Activated CD4-positive, alpha-beta T cell treated with anti-CD3 and anti-CD28 coated beads, Interleukin-10, Interleukin-2, amounts not matched to agents 100 ng/mL and 50 ng/mL, durations not matched to agents 16 hours and 8 hours (primary cell): Measurements from ENCODE around the gene ECM1.
A peak's percentile ranks its signal among the peaks of the same experiment; 100 is the strongest.

Source experiments
- DNase-seq: peaks from one replicate; pipeline ENCODE4 v3.0.0-alpha.2; 2020

Gene ECM1

GRCh38 chr1:150546294-150546937 lies 38.5 kb downstream of the ECM1 start:
- no peak for DNase-seq

DNA sequence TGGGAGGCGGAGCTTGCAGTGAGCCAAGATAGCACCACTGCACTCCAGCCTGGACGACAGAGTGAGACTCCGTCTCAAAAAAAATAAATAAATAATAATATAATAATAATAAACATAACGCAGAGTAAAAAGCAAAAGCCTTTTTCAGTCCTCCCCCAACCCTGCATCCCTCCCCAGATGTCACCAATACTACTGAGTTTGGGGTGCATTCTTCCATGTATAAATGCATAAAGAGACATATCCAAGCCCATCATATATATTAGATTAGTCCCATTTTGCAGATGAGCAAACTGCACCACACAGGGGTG lies 40.4 kb downstream of the ECM1 start:
- DNase-seq = no peak

GRCh38 chr1:150548632-150549495 lies 41.0 kb downstream of the ECM1 start, which contains the start of gene ADAMTSL4:
Gene ADAMTSL4 (plus strand): TSS chr1:150549408. CDS start chr1:150552289, 2,881 bp downstream.
- DNase-seq = peak; percentile 40

DNA sequence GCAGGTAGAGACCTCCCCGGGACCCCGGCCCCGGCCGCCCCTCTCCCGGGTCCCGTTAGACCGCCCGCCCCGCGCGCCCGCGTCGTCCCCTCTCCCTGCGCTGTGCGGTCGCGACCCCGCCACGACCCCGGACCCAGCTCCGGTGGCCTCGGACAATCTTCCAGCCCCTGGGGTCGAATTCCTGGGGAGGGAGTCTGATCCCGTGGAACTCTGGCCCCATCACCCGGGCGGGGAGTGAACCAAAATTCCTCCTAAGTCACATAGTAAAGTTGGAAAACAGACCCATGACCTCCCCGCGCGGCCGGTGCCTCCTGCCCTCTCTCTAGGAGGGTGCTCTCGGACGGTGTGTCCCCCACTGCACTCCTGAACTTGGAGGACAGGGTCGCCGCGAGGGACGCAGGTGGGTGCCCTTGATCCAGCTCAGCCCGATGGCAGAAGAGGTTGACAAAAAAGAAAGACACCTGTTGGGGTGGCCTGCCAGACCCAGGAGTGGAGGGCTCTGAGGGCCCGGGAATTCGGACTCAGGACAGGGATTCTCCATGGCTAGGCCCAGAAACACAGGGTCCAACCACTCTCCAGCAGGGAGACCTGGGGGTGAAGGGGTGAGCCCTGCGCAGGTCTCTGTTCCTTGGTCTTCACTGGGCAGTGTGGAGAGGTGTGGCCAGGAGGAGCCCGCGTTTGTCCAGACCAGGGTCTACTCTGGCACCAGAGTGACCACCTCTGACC lies 41.8 kb downstream of the ECM1 start:
- no peak for DNase-seq

DNA sequence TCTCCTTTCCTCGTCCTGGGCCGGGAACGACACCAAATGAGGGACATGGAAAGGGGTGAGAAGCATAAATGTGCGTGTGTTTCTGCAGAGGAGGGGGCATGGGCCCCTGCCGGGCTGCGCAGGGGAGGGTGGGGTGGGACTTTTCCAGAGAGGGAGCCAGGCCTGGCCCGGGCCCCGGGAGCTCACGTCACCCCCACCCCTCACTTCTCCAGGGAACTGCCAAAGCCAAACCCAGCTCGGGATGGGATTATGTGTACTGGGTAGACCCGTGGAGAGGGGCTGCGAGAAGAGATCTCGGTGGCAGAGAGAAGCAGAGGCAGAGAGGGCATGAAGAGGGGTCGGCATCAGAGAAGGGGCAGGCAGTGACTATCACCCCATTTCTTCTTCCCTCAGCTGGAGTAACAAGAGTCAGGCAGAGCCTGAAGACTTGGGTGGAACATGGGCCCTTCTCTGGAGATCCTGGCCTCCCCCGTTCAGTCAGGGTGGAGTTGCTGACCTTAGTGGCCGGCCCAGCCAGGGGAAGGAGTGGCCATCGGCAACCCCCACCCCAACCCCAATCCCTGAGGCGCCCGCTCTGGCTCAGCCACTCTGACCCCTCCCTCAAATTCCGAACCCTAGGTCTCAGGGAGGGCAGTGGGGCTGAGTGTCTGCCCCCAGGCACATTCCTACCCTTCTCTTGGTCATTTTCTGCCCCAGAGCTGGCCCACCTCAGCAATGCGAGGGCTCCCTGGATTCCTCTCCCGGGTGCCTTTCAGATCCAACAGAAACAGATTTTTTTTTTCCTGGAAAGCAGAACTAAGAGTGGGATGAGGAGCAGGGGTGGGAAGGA lies 42.5 kb downstream of the ECM1 start:
- DNase-seq = no peak

- no peak for DNase-seq
Observed at GRCh38 chr1:150551051-150551783, 43.3 kb downstream of the ECM1 start.

GRCh38 chr1:150551784-150552127 lies 43.8 kb downstream of the ECM1 start:
- no peak for DNase-seq

- DNase-seq = peak; percentile 47
Observed at GRCh38 chr1:150552128-150552910, 44.4 kb downstream of the ECM1 start.

GRCh38 chr1:150552911-150553289 lies 45.0 kb downstream of the ECM1 start:
- no peak for DNase-seq

DNA sequence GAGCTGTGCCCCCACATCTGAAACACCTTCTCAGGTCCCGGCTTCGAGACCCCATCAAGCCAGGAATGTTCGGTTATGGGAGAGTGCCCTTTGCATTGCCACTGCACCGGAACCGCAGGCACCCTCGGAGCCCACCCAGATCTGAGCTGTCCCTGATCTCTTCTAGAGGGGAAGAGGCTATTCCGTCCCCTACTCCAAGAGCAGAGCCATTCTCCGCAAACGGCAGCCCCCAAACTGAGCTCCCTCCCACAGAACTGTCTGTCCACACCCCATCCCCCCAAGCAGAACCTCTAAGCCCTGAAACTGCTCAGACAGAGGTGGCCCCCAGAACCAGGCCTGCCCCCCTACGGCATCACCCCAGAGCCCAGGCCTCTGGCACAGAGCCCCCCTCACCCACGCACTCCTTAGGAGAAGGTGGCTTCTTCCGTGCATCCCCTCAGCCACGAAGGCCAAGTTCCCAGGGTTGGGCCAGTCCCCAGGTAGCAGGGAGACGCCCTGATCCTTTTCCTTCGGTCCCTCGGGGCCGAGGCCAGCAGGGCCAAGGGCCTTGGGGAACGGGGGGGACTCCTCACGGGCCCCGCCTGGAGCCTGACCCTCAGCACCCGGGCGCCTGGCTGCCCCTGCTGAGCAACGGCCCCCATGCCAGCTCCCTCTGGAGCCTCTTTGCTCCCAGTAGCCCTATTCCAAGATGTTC lies 45.6 kb downstream of the ECM1 start:
- DNase-seq = no peak

DNA sequence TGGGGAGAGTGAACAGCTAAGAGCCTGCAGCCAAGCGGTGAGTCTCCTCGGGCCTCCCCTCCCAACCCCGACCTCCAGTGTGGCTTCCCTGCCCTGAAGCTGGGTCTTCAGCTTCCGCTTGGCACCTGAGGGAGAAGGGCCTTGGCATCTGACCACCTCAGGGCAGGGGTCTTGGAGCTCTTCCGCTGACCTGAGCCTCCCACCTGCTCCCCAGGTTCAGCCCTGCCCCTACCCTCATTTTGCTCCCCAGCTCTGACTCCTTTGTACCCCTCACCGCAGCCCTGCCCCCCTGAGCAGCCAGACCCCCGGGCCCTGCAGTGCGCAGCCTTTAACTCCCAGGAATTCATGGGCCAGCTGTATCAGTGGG lies 46.2 kb downstream of the ECM1 start:
- DNase-seq = no peak

DNA sequence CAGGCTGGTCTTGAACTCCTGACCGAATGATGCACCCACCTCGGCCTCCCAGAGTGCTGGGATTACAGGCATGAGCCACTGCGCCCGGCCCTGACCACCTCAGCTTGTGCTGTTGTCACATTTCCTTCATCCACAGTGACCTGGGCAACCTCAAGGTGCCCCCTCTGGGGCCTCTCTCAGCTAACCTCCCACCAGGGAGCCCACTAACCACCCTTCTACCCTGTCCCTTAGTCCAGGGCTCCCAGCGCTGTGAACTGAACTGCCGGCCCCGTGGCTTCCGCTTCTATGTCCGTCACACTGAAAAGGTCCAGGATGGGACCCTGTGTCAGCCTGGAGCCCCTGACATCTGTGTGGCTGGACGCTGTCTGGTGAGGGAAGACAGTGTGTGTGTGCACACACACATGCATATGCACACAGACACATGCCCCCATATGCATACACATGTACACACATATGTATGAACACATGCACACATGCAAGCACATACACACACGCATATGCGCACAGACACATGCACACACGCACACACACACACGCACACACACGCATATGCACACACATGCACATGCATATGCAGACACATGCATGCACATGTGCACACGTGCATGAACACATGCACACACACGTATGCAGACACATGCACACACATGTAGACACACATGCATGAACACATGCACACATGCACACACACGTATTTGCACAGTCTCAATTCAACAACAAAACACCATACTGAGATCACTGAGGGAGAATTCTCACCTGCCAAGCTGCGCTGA lies 47.5 kb downstream of the ECM1 start:
- DNase-seq = no peak

DNA sequence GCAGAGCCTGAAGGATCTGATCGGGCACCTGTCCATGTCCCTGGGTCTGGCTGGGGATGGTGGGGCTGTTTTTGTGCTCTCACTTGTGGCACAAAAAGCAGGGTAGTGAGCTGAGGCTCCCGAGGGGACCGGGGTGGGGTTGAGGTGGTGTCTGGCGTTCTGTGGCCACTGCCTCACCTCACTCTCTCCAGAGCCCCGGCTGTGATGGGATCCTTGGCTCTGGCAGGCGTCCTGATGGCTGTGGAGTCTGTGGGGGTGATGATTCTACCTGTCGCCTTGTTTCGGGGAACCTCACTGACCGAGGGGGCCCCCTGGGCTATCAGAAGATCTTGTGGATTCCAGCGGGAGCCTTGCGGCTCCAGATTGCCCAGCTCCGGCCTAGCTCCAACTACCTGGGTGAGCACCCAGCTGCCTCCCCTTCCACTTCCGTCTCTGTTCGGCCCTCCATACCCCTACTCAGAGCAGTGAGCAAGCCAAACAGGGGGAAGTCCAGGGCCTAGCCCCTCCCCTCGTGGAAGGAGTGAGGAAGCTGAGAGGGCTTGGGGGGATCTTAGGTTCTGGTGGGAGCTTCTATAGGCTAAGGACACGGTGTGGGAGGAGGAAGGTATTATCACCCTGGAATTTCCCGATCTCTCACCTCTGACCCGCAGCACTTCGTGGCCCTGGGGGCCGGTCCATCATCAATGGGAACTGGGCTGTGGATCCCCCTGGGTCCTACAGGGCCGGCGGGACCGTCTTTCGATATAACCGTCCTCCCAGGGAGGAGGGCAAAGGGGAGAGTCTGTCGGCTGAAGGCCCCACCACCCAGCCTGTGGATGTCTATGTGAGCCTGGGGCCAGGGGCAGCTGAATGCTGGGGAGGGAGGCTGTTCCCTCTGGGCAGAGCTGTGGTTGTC lies 48.3 kb downstream of the ECM1 start:
- DNase-seq = no peak

- DNase-seq = no peak
Observed at GRCh38 chr1:150557065-150557600, 49.2 kb downstream of the ECM1 start.

DNA sequence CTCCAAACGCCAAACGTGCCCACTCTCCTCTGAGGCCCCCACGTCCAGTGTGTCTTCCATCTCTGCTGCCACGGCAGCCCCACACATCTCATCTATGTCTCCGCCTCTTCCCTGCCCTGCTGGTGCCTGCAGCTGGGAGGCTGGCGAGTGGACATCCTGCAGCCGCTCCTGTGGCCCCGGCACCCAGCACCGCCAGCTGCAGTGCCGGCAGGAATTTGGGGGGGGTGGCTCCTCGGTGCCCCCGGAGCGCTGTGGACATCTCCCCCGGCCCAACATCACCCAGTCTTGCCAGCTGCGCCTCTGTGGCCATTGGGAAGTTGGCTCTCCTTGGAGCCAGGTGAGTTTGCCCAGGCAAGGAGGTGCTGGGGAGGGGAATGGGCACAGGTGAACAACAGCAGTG lies 49.9 kb downstream of the ECM1 start:
- DNase-seq = no peak

DNA sequence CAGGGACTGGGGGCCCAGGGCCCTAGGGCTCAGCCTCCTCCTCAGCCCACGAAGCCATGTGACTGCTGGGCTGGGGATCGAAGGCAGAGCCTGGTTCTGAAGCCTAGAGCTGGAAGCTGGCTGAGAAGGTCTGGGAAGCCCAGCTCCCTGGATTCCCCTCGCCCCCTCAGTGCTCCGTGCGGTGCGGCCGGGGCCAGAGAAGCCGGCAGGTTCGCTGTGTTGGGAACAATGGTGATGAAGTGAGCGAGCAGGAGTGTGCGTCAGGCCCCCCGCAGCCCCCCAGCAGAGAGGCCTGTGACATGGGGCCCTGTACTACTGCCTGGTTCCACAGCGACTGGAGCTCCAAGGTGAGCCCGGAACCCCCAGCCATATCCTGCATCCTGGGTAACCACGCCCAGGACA lies 50.4 kb downstream of the ECM1 start:
- no peak for DNase-seq

DNA sequence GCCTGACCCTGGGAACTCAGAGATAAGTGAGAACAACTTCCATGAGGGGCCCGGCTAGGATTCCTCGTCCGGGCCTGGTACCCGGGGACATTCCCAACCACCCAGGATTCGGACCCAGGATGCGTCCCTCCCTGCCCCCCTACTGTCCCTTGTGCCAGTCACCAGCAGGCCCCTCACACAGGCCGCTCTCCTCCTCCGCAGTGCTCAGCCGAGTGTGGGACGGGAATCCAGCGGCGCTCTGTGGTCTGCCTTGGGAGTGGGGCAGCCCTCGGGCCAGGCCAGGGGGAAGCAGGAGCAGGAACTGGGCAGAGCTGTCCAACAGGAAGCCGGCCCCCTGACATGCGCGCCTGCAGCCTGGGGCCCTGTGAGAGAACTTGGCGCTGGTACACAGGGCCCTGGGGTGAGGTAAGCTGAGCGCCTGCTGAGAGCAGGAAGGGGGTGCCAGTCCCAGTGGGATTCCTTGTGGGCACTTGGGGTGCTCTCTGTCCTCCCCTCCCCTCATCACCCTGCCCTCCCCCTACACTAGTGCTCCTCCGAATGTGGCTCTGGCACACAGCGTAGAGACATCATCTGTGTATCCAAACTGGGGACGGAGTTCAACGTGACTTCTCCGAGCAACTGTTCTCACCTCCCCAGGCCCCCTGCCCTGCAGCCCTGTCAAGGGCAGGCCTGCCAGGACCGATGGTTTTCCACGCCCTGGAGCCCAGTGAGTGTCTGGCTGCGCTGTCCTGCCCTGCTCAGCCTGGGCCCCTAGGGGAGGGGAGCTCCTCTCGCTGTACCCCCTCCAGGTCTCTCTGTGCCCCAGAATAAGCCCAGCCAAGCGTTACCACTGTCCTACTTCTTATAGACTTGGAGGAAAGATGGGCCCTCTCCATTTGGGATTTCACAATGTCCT lies 51.1 kb downstream of the ECM1 start:
- DNase-seq = no peak

DNA sequence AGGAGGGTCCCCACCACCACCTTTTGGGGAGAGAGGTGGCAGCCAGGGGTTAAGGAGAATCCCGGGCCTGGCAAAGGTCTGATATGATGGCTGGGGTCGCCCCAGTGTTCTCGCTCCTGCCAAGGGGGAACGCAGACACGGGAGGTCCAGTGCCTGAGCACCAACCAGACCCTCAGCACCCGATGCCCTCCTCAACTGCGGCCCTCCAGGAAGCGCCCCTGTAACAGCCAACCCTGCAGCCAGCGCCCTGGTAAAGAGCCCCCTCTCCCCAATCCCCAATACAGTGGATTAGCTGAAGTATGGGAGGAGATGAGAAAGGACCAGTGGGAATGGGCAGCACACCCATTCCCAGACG lies 51.7 kb downstream of the ECM1 start:
- DNase-seq = no peak
